ENCODE data around the gene ASTN1.

Gene ASTN1

GRCh38 chr1:176866011-176866714 lies 298.3 kb downstream of the ASTN1 start:
- TF ChIP-seq CTCF (IDR thresholded peaks at IDR 0.05; ENCODE audit: control insufficient read depth, insufficient read depth, low read depth, low read length, missing control alignments): no peak
- no peak for DNase-seq (ENCODE audit: low read depth)
- H3K4me3 ChIP-seq (ENCODE audit: control insufficient read depth, low read depth, low read length): no peak overlapping the region

GRCh38 chr1:176864211-176864610 lies 300.3 kb downstream of the ASTN1 start:
- DNase-seq (ENCODE audit: low read depth): no peak
- no peak for TF ChIP-seq CTCF (IDR thresholded peaks at IDR 0.05; ENCODE audit: control insufficient read depth, insufficient read depth, low read depth, low read length, missing control alignments)
- H3K4me3 ChIP-seq (ENCODE audit: control insufficient read depth, low read depth, low read length): no peak overlapping the region

- no peak overlapping the region for H3K4me3 ChIP-seq (ENCODE audit: control insufficient read depth, low read depth, low read length)
- no peak for TF ChIP-seq CTCF (IDR thresholded peaks at IDR 0.05; ENCODE audit: control insufficient read depth, insufficient read depth, low read depth, low read length, missing control alignments)
- DNase-seq (ENCODE audit: low read depth): no peak
These were observed 300.9 kb downstream of the ASTN1 start for GRCh38 chr1:176863613-176864012.

- DNase-seq (ENCODE audit: low read depth): no peak
- H3K4me3 ChIP-seq (ENCODE audit: control insufficient read depth, low read depth, low read length): no peak overlapping the region
- TF ChIP-seq CTCF (IDR thresholded peaks at IDR 0.05; ENCODE audit: control insufficient read depth, insufficient read depth, low read depth, low read length, missing control alignments): no peak
These were observed 306.0 kb downstream of the ASTN1 start for GRCh38 chr1:176858433-176858916.

DNA sequence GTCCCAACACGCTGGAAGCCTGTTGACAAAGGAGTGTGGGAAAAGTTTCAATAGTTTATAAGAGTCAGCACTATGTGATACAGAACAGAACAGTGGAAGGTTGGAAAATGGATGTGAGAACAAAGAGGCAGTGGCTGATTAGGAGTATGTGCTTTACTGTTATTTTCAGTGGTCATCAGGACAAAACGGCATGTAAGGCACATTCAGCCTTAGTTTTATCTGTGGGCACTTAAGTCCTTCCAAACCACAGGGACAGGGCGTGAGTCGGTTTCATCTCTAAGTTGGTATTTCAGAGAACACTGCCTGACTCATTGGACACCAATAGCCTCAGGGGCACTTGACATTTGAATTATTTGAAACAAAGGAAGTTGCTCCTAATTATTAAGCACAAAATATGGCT lies 306.9 kb downstream of the ASTN1 start:
- DNase-seq (ENCODE audit: low read depth): no peak
- TF ChIP-seq CTCF (IDR thresholded peaks at IDR 0.05; ENCODE audit: control insufficient read depth, insufficient read depth, low read depth, low read length, missing control alignments): no peak
- no peak overlapping the region for H3K4me3 ChIP-seq (ENCODE audit: control insufficient read depth, low read depth, low read length)

DNA sequence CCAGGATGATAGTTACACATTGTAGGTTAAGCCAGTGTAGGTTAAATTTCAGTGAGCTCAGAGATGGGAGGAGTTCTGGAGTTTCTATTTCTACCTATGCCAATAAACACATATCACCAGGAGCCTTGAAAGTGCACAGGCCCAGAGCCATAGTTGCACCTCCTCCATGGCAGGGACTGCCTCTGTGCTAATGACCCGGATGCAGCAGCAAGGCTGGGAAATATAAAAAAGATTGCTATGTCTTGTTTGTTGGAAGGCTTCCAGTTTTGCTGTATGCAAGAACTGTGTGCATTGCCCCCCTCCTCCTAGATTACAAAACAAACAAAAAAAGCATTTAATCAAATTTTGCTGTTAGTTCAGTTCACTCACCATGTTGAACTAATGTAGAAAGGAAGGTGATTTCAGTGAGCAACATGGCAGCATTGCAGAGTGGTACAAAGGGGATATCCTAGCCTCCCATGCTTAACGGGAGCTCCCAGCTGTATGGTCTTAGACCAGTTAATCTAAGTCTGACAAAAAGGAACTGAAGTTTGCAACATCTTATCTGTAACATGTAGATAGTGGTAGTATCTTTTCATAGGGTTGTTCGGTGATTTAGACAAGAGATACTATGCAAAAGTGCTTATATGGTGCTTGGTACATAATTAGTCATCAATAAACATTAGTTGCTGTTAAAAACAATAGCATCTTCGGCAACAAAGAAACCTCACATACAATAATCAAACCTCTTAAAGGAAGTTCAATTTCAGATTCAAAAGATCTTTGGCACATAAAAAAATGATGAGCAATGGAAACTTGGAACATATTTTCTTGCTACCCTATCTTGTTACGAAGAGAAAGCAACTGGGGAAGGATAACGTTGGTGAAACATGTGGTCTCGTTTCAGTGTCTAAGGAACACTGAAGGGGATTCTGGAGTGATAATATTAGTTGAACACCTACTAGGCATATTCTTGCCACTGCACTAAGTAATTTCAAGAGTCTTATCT lies 309.5 kb downstream of the ASTN1 start:
- H3K4me3 ChIP-seq (ENCODE audit: control insufficient read depth, low read depth, low read length): no peak overlapping the region
- DNase-seq (ENCODE audit: low read depth): no peak
- TF ChIP-seq CTCF (IDR thresholded peaks at IDR 0.05; ENCODE audit: control insufficient read depth, insufficient read depth, low read depth, low read length, missing control alignments): no peak

Measured in AG09309 (cell line).